Measurements from ENCODE around the gene PCDHA13. TPM values are rescaled to one million over a fixed set of nuclear protein-coding genes. Genes with fewer than 3 reads are reported as not detected.

Gene PCDHA13, protein sequence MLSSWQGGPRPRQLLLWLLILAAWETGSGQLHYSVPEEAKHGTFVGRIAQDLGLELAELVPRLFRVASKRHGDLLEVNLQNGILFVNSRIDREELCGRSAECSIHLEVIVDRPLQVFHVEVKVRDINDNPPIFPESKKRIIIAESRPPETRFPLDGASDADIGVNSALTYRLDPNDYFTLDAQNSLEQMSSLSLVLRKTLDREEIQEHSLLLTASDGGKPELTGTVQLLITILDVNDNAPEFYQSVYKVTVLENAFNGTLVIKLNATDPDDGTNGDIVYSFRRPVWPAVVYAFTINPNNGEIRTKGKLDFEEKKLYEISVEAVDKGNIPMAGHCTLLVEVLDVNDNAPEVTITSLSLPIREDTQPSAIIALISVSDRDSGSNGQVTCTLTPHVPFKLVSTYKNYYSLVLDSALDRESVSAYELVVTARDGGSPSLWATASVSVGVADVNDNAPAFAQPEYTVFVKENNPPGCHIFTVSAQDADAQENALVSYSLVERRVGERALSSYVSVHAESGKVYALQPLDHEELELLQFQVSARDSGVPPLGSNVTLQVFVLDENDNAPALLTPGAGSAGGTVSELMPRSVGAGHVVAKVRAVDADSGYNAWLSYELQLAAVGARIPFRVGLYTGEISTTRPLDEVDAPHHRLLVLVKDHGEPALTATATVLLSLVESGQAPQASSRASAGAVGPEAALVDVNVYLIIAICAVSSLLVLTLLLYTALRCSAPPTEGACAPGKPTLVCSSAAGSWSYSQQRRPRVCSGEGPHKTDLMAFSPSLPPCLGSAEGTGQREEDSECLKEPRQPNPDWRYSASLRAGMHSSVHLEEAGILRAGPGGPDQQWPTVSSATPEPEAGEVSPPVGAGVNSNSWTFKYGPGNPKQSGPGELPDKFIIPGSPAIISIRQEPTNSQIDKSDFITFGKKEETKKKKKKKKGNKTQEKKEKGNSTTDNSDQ
- total RNA-seq: under 1 TPM in 1 of 2 donors, not detected in 1; under 0.01 TPM

DNA sequence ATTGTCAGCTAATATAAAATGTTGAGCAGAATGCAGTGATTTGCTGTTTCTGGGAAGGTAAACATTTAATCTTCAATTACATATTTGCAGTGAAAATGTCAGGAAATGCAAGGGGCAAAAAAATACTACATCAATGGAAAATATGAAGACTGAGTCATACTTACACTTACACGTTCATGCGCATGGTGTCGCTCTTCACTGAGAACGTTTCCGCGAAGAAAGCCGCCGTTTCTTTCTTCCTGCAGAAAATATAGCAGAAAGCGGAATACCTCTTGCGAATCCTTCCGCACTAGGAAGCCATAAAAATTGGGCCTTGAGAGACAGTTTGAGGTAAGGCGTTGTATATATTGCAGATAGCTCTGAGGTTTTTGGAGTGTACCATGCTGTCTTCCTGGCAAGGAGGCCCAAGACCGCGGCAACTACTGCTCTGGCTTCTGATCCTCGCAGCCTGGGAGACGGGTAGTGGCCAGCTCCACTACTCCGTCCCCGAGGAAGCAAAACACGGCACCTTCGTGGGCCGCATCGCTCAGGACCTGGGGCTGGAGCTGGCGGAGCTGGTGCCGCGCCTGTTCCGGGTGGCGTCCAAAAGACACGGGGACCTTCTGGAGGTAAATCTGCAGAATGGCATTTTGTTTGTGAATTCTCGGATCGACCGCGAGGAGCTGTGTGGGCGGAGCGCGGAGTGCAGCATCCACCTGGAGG lies at the start of gene PCDHA13:
Gene PCDHA13 (plus strand): TSS at position 236 of the 702 bp plus-strand sequence. CDS start 145 bp downstream, at position 381.

DNA sequence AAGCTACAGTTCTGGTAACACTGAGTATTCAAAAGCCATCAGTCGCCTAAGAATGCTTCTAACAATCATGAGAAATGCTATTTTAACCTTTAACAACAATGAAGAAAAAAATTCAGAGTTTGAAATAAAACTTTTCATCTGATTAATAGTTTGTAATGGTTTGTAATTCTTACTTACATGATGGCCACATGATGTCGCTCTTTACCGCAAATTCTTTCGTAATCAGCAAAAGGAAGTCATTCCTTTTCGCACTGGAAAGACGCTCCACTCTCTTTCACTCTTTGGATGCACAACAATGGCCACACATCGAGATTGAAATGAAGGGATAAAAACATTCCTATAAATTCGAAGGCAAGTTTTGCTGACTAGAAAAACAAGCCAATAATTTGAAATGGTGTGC lies 47.9 kb upstream of the PCDHA13 start, which contains the start of gene PCDHA7:
Gene PCDHA7 (plus strand): TSS at position 277 of the 400 bp plus-strand sequence. CDS start 115 bp downstream, at position 392.

DNA sequence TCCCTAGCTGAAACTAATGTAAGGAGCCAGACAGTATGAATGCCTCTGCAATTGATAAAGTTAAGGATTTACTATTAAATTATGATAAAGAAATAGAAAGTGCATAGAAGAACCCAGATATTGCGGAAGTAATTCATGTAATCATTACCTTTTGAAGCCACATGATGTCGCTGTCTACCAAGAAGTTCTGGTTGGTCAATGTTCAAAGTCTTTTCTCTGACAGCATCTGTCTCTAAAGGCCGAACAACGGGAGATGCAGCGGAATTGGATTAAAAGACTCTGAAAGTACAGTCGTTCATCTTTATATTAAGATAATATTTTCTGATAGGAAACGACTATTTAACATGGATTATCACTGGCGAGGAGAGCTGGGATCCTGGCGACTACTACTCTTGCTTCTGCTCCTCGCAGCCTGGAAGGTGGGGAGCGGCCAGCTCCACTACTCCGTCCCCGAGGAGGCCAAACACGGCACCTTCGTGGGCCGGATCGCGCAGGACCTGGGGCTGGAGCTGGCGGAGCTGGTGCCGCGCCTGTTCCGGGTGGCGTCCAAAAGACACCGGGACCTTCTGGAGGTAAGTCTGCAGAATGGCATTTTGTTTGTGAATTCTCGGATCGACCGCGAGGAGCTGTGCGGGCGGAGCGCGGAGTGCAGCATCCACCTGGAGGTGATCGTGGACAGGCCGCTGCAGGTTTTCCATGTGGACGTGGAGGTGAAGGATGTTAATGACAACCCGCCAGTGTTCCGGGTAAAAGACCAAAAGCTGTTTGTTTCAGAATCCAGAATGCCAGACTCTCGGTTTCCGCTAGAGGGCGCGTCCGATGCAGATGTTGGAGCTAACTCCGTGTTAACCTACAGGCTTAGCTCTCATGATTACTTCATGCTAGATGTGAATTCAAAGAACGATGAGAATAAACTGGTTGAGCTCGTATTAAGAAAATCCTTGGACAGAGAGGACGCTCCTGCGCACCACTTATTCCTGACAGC lies 40.7 kb upstream of the PCDHA13 start, which contains the start of gene PCDHA8:
Gene PCDHA8 (plus strand): TSS at position 210 of the 985 bp plus-strand sequence. CDS start 135 bp downstream, at position 345.

GRCh38 chr5:140848139-140849102 lies 33.5 kb upstream of the PCDHA13 start, which contains the start of gene PCDHA9:
TSS of gene PCDHA9 (plus strand) at chr5:140848382. CDS start at chr5:140848496, 114 bp downstream.

GRCh38 chr5:140855772-140856674 lies 25.9 kb upstream of the PCDHA13 start, which contains the start of gene PCDHA10:
TSS of gene PCDHA10 (plus strand) at chr5:140855897. CDS start at chr5:140856049, 152 bp downstream.

GRCh38 chr5:140868721-140869554 lies 13.0 kb upstream of the PCDHA13 start, which contains the start of gene PCDHA11:
TSS of gene PCDHA11 (plus strand) at chr5:140868957. CDS start at chr5:140869104, 147 bp downstream.

DNA sequence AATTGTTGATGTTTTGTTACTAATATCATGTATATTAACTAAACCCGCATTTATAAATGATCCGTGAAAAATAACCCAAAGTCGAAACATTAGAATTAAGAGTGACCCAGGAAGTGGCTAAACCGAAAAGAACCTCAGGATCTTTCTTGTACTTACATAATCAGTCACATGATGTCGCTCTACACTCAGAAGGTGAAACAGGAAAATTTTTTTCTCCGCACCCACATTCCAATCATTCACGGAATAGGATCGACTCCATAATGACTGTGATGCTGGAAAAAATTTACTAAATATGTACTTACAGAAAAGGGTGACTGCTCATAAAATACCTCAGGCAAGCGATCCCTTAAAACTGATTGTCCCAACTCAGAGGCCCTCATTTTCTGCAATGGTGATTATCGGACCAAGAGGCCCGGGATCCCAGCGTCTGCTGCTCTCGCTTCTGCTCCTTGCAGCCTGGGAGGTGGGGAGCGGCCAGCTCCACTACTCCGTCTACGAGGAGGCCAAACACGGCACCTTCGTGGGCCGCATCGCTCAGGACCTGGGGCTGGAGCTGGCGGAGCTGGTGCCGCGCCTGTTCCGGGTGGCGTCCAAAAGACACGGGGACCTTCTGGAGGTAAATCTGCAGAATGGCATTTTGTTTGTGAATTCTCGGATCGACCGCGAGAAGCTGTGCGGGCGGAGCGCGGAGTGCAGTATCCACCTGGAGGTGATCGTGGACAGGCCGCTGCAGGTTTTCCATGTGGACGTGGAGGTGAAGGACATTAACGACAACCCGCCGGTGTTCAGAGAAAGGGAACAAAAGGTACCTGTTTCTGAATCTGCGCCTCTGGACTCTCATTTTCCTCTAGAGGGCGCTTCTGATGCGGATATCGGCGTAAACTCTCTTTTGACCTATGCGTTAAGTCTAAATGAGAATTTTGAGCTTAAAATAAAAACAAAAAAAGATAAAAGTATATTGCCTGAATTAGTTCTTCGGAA lies 6.5 kb upstream of the PCDHA13 start, which contains the start of gene PCDHA12:
Gene PCDHA12 (plus strand): TSS at position 224 of the 981 bp plus-strand sequence. CDS start 165 bp downstream, at position 389.

DNA sequence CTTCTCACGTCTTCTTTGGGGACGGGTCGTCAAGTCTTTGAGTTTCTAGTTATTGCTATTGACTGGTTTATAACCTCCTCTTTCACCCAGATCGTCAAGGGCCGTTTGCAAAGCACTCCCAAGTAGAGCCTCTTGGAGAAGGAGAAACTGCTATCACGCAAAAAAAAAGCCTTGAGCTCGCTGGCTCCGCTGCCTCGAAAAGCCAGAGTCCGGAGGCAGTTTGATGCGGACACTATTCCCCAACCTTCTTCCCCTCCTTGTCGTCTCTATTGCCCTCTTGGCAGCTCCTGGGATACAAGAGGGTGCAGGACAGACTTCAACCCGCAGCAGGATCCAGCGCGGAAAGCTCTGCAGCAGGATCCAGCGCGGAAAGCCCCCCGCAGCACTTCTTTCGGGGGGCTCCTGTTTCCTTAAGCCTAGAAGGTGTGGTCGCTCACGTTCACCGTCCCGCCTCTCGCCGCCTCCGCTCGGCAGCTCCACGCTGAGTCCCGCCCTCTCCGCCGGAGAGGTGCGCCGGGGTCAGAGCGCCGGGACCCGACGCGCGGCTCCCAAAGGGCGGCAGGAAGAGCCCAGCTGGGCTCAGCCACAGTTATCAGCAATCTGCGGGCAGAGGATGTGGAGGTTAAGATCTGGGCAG lies 44.0 kb downstream of the PCDHA13 start, which contains the start of gene PCDHAC1:
Gene PCDHAC1 (plus strand): TSS at position 494 of the 637 bp plus-strand sequence. CDS start 594 bp downstream, outside the sequence.

Other genes with a start within 250 kb of the PCDHA13 start
- 1 to 10 TPM; 1.3 to 3.4 TPM for gene CD14, start 248.9 kb upstream of the PCDHA13 start, total RNA-seq
- 10 to 100 TPM; 12.7 to 14.8 TPM for gene TMCO6, start 242.7 kb upstream of the PCDHA13 start, total RNA-seq
- gene NDUFA2, start 234.5 kb upstream of the PCDHA13 start, total RNA-seq: 10 to 100 TPM; 41.6 to 48.0 TPM
- gene IK, start 234.3 kb upstream of the PCDHA13 start, total RNA-seq: 10 to 100 TPM; 84.3 to 95.2 TPM
- 10 to 100 TPM; 32.3 to 50.3 TPM for gene WDR55, start 217.2 kb upstream of the PCDHA13 start, total RNA-seq
- under 1 TPM; 0.34 to 1.00 TPM for gene DND1, start 208.5 kb upstream of the PCDHA13 start, total RNA-seq
- 10 to 100 TPM; 41.0 to 68.9 TPM for gene HARS1, start 190.8 kb upstream of the PCDHA13 start, total RNA-seq
- gene HARS2, start 190.7 kb upstream of the PCDHA13 start, total RNA-seq: 10 to 100 TPM; 24.1 to 29.0 TPM
- 10 to 100 TPM; 23.4 to 37.0 TPM for gene ZMAT2, start 181.7 kb upstream of the PCDHA13 start, total RNA-seq
- not detected for gene PCDHA1, start 96.0 kb upstream of the PCDHA13 start, total RNA-seq
- not detected for gene PCDHA2, start 87.3 kb upstream of the PCDHA13 start, total RNA-seq
- gene PCDHA3, start 81.1 kb upstream of the PCDHA13 start, total RNA-seq: under 1 TPM in 1 of 2 donors, not detected in 1; under 0.01 TPM
- gene PCDHA4, start 75.1 kb upstream of the PCDHA13 start, total RNA-seq: under 1 TPM; under 0.01 TPM
- under 1 TPM; under 0.01 TPM for gene PCDHA5, start 60.5 kb upstream of the PCDHA13 start, total RNA-seq
- gene PCDHA6, start 54.2 kb upstream of the PCDHA13 start, total RNA-seq: under 1 TPM in 1 of 2 donors, not detected in 1; 0.34 TPM
- not detected for gene PCDHA7, start 47.9 kb upstream of the PCDHA13 start, total RNA-seq
- not detected for gene PCDHA8, start 40.9 kb upstream of the PCDHA13 start, total RNA-seq
- gene PCDHA9, start 33.7 kb upstream of the PCDHA13 start, total RNA-seq: not detected
- gene PCDHA10, start 26.2 kb upstream of the PCDHA13 start, total RNA-seq: under 1 TPM in 1 of 2 donors, not detected in 1; 0.69 TPM
- under 1 TPM in 1 of 2 donors, not detected in 1; under 0.01 TPM for gene PCDHA11, start 13.2 kb upstream of the PCDHA13 start, total RNA-seq
- not detected for gene PCDHA12, start 6.8 kb upstream of the PCDHA13 start, total RNA-seq
- under 1 TPM in 1 of 2 donors, not detected in 1; 0.34 TPM for gene PCDHAC1, start 44.2 kb downstream of the PCDHA13 start, total RNA-seq
- gene PCDHAC2, start 84.4 kb downstream of the PCDHA13 start, total RNA-seq: under 1 TPM in 1 of 2 donors, not detected in 1; 0.69 TPM
- gene PCDHB1, start 169.2 kb downstream of the PCDHA13 start, total RNA-seq: not detected
- under 1 TPM; under 0.01 to 0.34 TPM for gene PCDHB2, start 212.5 kb downstream of the PCDHA13 start, total RNA-seq
- gene PCDHB3, start 218.3 kb downstream of the PCDHA13 start, total RNA-seq: under 1 TPM in 1 of 2 donors, not detected in 1; under 0.01 TPM
- under 1 TPM in 1 of 2 donors, not detected in 1; 0.69 TPM for gene PCDHB4, start 239.7 kb downstream of the PCDHA13 start, total RNA-seq

Measured in melanocyte of skin (primary cell).